ENCODE results near the gene HPN. TPM values are rescaled to one million over a fixed set of nuclear protein-coding genes. Genes with fewer than 3 reads are reported as not detected.
"Not testable (repeated sequence)": the region's sequence is repeated elsewhere in the genome, so short reads cannot be mapped to it uniquely, and the experiment has no call there.

HPN gene
- total RNA-seq, 1 donor from 2014 or later = not detected

GRCh38 chr19:35042056-35042730 is 672 bp downstream of the HPN start:
- DNase-seq (ENCODE audit: extremely low read depth, low read depth, low spot score) = no peak

- DNase-seq (ENCODE audit: extremely low read depth, low read depth, low spot score) = no peak
Observed at GRCh38 chr19:35042954-35043604, 1.6 kb downstream of the HPN start.

GRCh38 chr19:35043906-35044305 is 2.4 kb downstream of the HPN start:
- DNase-seq (ENCODE audit: extremely low read depth, low read depth, low spot score) = no peak

GRCh38 chr19:35044317-35045117 is 3.0 kb downstream of the HPN start:
- DNase-seq (ENCODE audit: extremely low read depth, low read depth, low spot score) = no peak

- no peak for DNase-seq (ENCODE audit: extremely low read depth, low read depth, low spot score)
Observed at GRCh38 chr19:35045667-35046300, 4.3 kb downstream of the HPN start.

- no peak for DNase-seq (ENCODE audit: extremely low read depth, low read depth, low spot score)
Observed at GRCh38 chr19:35046461-35046860, 4.9 kb downstream of the HPN start.

- DNase-seq (ENCODE audit: extremely low read depth, low read depth, low spot score) = no peak
Observed at GRCh38 chr19:35048911-35049411, 7.4 kb downstream of the HPN start.

GRCh38 chr19:35049456-35049855 is 7.9 kb downstream of the HPN start:
- DNase-seq (ENCODE audit: extremely low read depth, low read depth, low spot score) = no peak

- not testable (repeated sequence) for DNase-seq (ENCODE audit: extremely low read depth, low read depth, low spot score)
Observed at GRCh38 chr19:35050662-35051061, 9.1 kb downstream of the HPN start.

GRCh38 chr19:35051268-35051667 is 9.7 kb downstream of the HPN start:
- not testable (repeated sequence) for DNase-seq (ENCODE audit: extremely low read depth, low read depth, low spot score)

GRCh38 chr19:35051796-35052195 is 10.3 kb downstream of the HPN start:
- no peak for DNase-seq (ENCODE audit: extremely low read depth, low read depth, low spot score)

- DNase-seq (ENCODE audit: extremely low read depth, low read depth, low spot score) = no peak
Observed at GRCh38 chr19:35052599-35053190, 11.2 kb downstream of the HPN start.

- DNase-seq (ENCODE audit: extremely low read depth, low read depth, low spot score) = no peak
Observed at GRCh38 chr19:35053667-35054293, 12.3 kb downstream of the HPN start.

GRCh38 chr19:35054626-35055025 is 13.1 kb downstream of the HPN start:
- DNase-seq (ENCODE audit: extremely low read depth, low read depth, low spot score) = no peak

- no peak for DNase-seq (ENCODE audit: extremely low read depth, low read depth, low spot score)
Observed at GRCh38 chr19:35055715-35056179, 14.2 kb downstream of the HPN start.

GRCh38 chr19:35056513-35057063 is 15.1 kb downstream of the HPN start:
- no peak for DNase-seq (ENCODE audit: extremely low read depth, low read depth, low spot score)

GRCh38 chr19:35058370-35058769 is 16.8 kb downstream of the HPN start:
- DNase-seq (ENCODE audit: extremely low read depth, low read depth, low spot score) = no peak

GRCh38 chr19:35059006-35059798 is 17.7 kb downstream of the HPN start:
- DNase-seq (ENCODE audit: extremely low read depth, low read depth, low spot score) = no peak

GRCh38 chr19:35059799-35060091 is 18.2 kb downstream of the HPN start:
- DNase-seq (ENCODE audit: extremely low read depth, low read depth, low spot score) = no peak
